Stomach (tissue), 4 donors: Measurements from ENCODE around the gene TENT5C.

Experiments
- POLR2A ChIP-seq, 4 donors: fragments of 450-650 bp; IDR thresholded peaks; one replicate each; pipeline ENCODE4 v1.6.1; 2016; ENCODE audit warnings: antibody characterized with exemption in 4 of 4, control low read depth in 2 of 4, mild to moderate bottlenecking in 1 of 4, moderate library complexity in 1 of 4
- POLR2AphosphoS5 ChIP-seq, 3 donors: sonication (generic); formaldehyde crosslinking; IDR thresholded peaks; one replicate each; pipeline ENCODE4 v1.6.1; 2016; ENCODE audit warnings: antibody characterized with exemption in 3 of 3
- TF ChIP-seq, protein P1 (sequence below), 7 experiments: fragments of 450-650 bp in 4 of 7; fragments of 200-600 bp in 3 of 7; sonication (generic) in 3 of 7; IDR thresholded peaks; one replicate each; pipeline ENCODE4 v1.5.1; 2016 to 2019; ENCODE audit warnings: antibody characterized with exemption in 7 of 7, control low read depth in 2 of 7, mild to moderate bottlenecking in 1 of 7

DNA sequence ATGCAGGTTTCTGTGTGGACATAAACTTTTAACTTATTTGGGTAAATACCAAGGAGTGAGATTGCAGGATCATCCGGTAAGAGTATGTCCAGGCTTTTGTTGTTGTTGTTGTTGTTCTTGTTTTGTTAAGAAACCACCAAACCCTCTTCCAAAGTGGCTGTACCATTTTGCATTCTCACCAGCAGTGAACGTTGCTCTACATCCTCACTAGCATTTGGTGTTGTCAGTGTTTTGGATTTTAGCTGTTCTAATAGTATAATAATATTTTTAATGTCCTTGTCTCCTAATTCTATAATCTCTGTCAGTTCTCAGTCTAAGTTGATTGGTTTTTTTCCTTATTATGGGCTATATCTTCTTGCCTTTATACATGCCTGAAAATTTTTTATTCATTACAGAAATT lies 37.8 kb downstream of the TENT5C start:
- no peak for TF ChIP-seq POLR2A (IDR thresholded peaks at IDR 0.05)
- TF ChIP-seq, protein P1, sequence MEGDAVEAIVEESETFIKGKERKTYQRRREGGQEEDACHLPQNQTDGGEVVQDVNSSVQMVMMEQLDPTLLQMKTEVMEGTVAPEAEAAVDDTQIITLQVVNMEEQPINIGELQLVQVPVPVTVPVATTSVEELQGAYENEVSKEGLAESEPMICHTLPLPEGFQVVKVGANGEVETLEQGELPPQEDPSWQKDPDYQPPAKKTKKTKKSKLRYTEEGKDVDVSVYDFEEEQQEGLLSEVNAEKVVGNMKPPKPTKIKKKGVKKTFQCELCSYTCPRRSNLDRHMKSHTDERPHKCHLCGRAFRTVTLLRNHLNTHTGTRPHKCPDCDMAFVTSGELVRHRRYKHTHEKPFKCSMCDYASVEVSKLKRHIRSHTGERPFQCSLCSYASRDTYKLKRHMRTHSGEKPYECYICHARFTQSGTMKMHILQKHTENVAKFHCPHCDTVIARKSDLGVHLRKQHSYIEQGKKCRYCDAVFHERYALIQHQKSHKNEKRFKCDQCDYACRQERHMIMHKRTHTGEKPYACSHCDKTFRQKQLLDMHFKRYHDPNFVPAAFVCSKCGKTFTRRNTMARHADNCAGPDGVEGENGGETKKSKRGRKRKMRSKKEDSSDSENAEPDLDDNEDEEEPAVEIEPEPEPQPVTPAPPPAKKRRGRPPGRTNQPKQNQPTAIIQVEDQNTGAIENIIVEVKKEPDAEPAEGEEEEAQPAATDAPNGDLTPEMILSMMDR (IDR thresholded peaks at IDR 0.05), result no peak
- no peak for TF ChIP-seq POLR2AphosphoS5 (IDR thresholded peaks at IDR 0.05)
